ENCODE data around the gene LOC128125822.

- TF ChIP-seq CTCF (IDR thresholded peaks at IDR 0.05; ENCODE audit: borderline replicate concordance, extremely low read depth, low read length, poor library complexity, severe bottlenecking): no peak
- no peak for TF ChIP-seq EZH2 (IDR thresholded peaks at IDR 0.05; ENCODE audit: borderline replicate concordance, low read depth, low read length, severe bottlenecking)
These were observed 4.3 kb upstream of the LOC128125822 start for GRCh38 chr6:63567966-63568365.

Measured in DND-41 (cell line).